Left hindlimb (tissue), 1 donor: ENCODE data around the gene COPZ1.
A peak's percentile ranks its signal among the peaks of the same experiment; 100 is the strongest.

Source experiments
- DNase-seq: peaks from one replicate; pipeline ENCODE4 v3.0.0-alpha.2; 2018

Gene COPZ1

GRCh38 chr12:54359762-54360351 is 34.9 kb downstream of the COPZ1 start:
- no peak for DNase-seq

GRCh38 chr12:54360717-54361456 is 36.0 kb downstream of the COPZ1 start:
- no peak for DNase-seq

- no peak for DNase-seq
Observed at GRCh38 chr12:54363047-54363446, 38.1 kb downstream of the COPZ1 start.

GRCh38 chr12:54363618-54364017 is 38.7 kb downstream of the COPZ1 start:
- no peak for DNase-seq

- no peak for DNase-seq
Observed at GRCh38 chr12:54364413-54364812, 39.5 kb downstream of the COPZ1 start, which contains the start of gene GPR84. TSS of gene GPR84 (minus strand) at chr12:54364486. CDS start at chr12:54363851, 635 bp downstream.

GRCh38 chr12:54368025-54368708 is 43.2 kb downstream of the COPZ1 start:
- no peak for DNase-seq

GRCh38 chr12:54368709-54369596 is 44.0 kb downstream of the COPZ1 start:
- DNase-seq: peak; percentile 95

GRCh38 chr12:54369597-54370131 is 44.7 kb downstream of the COPZ1 start:
- no peak for DNase-seq

GRCh38 chr12:54370171-54370730 is 45.3 kb downstream of the COPZ1 start:
- peak; percentile 88 for DNase-seq

GRCh38 chr12:54371328-54372112 is 46.6 kb downstream of the COPZ1 start:
- DNase-seq: peak; percentile 83

GRCh38 chr12:54372113-54372806 is 47.3 kb downstream of the COPZ1 start:
- DNase-seq: no peak

GRCh38 chr12:54373649-54374561 is 49.0 kb downstream of the COPZ1 start:
- DNase-seq: no peak

GRCh38 chr12:54374562-54375258 is 49.8 kb downstream of the COPZ1 start:
- no peak for DNase-seq

GRCh38 chr12:54375259-54375579 is 50.3 kb downstream of the COPZ1 start:
- DNase-seq: no peak

- no peak for DNase-seq
Observed at GRCh38 chr12:54376596-54376995, 51.7 kb downstream of the COPZ1 start.

GRCh38 chr12:54377007-54377406 is 52.1 kb downstream of the COPZ1 start:
- DNase-seq: no peak

- DNase-seq: no peak
Observed at GRCh38 chr12:54377797-54378515, 53.0 kb downstream of the COPZ1 start.

- peak; percentile 79 for DNase-seq
Observed at GRCh38 chr12:54378796-54379397, 54.0 kb downstream of the COPZ1 start.
